Thoracic aorta (tissue), 2 donors: ENCODE measurements around the gene HTR1B. TPM values are rescaled to one million over a fixed set of nuclear protein-coding genes. Genes with fewer than 3 reads are reported as not detected.

Experiments used
- ATAC-seq: fragments of 150-250 bp; one replicate; pipeline ENCODE4 v1.8.0; 2017; ENCODE audit warnings: low read depth; ENCODE audit not compliant: insufficient number of reproducible peaks, low FRiP score
- DNase-seq: peaks from one replicate; pipeline ENCODE4 v3.0.0-alpha.2; 2020; ENCODE audit warnings: low spot score
- H3K27ac ChIP-seq, 2 donors: fragments of 200-600 bp; sonication (generic); 1 replicate in 1 of 2; 2 replicates in 1 of 2; pipeline ENCODE4 v1.5.1; 2016; ENCODE audit warnings: mild to moderate bottlenecking in 2 of 2, moderate library complexity in 2 of 2
- H3K27me3 ChIP-seq: fragments of 200-600 bp; sonication (generic); replicated peaks from 2 replicates; pipeline ENCODE4 v1.6.0; 2016; ENCODE audit warnings: mild to moderate bottlenecking; ENCODE audit not compliant: insufficient read depth
- H3K36me3 ChIP-seq: fragments of 200-600 bp; sonication (generic); one replicate; pipeline ENCODE4 v1.5.1; 2016
- H3K4me1 ChIP-seq, 2 donors: fragments of 200-600 bp; sonication (generic); 1 replicate in 1 of 2; 2 replicates in 1 of 2; pipeline versions ENCODE4 v1.5.1 to v1.6.0; 2016; ENCODE audit warnings: low read depth in 2 of 2, mild to moderate bottlenecking in 1 of 2; ENCODE audit not compliant: control insufficient read depth in 1 of 2
- H3K4me3 ChIP-seq: fragments of 200-600 bp; sonication (generic); 2 replicates; pipeline ENCODE4 v1.5.1; 2016; ENCODE audit warnings: mild to moderate bottlenecking
- H3K9me3 ChIP-seq: fragments of 200-600 bp; sonication (generic); 2 replicates; pipeline ENCODE4 v1.5.1; 2016
- total RNA-seq, 2 donors: library from RNA; depleted of rRNA; stranded (reverse); fragments of >200 nt; gene quantifications; one replicate each; pipeline versions ENCODE4 v1.1.0 to v1.2.3, GENCODE V29; 2016
- TF ChIP-seq, protein P1 (sequence below): fragments of 200-600 bp; sonication (generic); IDR thresholded peaks from one replicate; pipeline ENCODE4 v1.5.1; 2019; ENCODE audit warnings: antibody characterized with exemption

HTR1B gene, protein sequence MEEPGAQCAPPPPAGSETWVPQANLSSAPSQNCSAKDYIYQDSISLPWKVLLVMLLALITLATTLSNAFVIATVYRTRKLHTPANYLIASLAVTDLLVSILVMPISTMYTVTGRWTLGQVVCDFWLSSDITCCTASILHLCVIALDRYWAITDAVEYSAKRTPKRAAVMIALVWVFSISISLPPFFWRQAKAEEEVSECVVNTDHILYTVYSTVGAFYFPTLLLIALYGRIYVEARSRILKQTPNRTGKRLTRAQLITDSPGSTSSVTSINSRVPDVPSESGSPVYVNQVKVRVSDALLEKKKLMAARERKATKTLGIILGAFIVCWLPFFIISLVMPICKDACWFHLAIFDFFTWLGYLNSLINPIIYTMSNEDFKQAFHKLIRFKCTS
- total RNA-seq = 1 to 10 TPM; 5.9 to 9.9 TPM

- TF ChIP-seq, protein P1, sequence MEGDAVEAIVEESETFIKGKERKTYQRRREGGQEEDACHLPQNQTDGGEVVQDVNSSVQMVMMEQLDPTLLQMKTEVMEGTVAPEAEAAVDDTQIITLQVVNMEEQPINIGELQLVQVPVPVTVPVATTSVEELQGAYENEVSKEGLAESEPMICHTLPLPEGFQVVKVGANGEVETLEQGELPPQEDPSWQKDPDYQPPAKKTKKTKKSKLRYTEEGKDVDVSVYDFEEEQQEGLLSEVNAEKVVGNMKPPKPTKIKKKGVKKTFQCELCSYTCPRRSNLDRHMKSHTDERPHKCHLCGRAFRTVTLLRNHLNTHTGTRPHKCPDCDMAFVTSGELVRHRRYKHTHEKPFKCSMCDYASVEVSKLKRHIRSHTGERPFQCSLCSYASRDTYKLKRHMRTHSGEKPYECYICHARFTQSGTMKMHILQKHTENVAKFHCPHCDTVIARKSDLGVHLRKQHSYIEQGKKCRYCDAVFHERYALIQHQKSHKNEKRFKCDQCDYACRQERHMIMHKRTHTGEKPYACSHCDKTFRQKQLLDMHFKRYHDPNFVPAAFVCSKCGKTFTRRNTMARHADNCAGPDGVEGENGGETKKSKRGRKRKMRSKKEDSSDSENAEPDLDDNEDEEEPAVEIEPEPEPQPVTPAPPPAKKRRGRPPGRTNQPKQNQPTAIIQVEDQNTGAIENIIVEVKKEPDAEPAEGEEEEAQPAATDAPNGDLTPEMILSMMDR = no peak
- DNase-seq (no peak), ATAC-seq (no peak)
- Histone ChIP-seq H3K4me1 (peaks cover 5 to 22% of the 10 kb centered on the region in 2 donors), H3K9me3 (no peaks in the 10 kb centered on the region), H3K4me3 (peak within 1 kb of the TSS; percentile 86), H3K27ac (peak within 1 kb of the TSS; percentile 82), H3K27me3 (no peaks in the 10 kb centered on the region), H3K36me3 (no peaks in the 10 kb centered on the region)
Observed at GRCh38 chr6:77463308-77463860, at the start of gene HTR1B. TSS of gene HTR1B (minus strand) at chr6:77463491. CDS start at chr6:77463403, 88 bp downstream.

DNA sequence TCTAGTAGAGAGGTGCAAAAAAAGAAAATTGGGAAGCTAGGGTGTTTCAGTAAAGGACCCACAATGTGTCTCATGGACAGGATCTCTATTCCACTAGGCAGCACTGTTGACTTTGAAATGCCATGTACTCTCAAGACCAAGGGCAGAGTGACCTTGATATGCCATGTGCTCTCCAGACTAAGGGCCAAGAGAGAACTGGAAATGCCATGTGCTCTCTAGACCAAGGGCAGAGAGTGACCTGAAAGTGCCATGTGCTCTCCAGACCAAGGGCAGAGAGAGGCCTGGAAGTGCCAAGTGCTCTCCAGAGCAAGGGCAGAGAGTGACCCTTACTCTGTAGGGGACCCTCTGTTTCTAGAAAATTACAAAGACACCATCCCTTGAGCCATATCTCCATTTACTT is 49.3 kb upstream of the HTR1B start:
- DNase-seq (no peak), ATAC-seq (no peak)
- Histone ChIP-seq H3K27me3 (no peaks in the 10 kb centered on the region), H3K36me3 (no peaks in the 10 kb centered on the region), H3K4me3 (no peak overlapping the region), H3K9me3 (peaks cover 19% of the 10 kb centered on the region), H3K27ac (no peak overlapping the region), H3K4me1 (no peaks in the 10 kb centered on the region)
- TF ChIP-seq, protein P1 = no peak

DNA sequence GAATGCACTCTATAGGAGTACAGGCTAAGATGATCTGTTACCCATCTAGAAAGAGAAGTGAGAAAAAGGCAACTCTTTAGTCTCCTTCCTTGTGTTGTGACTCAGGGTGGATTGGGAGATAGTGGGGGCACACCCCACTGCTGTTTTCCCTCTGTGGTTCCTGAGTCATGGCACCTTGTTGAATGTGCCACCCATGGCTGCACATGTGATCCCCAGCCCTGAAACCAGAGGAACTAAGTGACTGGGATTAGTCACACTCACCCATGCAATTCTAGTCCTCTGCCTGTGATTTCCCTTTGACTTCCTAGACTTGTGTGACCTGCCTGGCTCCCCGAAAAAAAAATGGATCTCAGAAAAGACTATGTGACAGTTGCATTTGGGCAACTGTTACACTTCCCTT is 48.6 kb upstream of the HTR1B start:
- ATAC-seq = no peak
- Histone ChIP-seq H3K27ac (no peak overlapping the region), H3K4me3 (no peak overlapping the region), H3K36me3 (no peaks in the 10 kb centered on the region), H3K4me1 (no peaks in the 10 kb centered on the region), H3K9me3 (peaks cover 19% of the 10 kb centered on the region), H3K27me3 (no peaks in the 10 kb centered on the region)
- TF ChIP-seq, protein P1 = no peak
- DNase-seq = no peak

GRCh38 chr6:77502981-77503380 is 39.7 kb upstream of the HTR1B start:
- no peak overlapping the region for H3K27ac ChIP-seq
- H3K36me3 ChIP-seq = no peaks in the 10 kb centered on the region
- TF ChIP-seq, protein P1 = no peak
- H3K9me3 ChIP-seq = no peaks in the 10 kb centered on the region
- H3K4me3 ChIP-seq = no peak overlapping the region
- no peak for DNase-seq
- no peaks in the 10 kb centered on the region for H3K4me1 ChIP-seq
- H3K27me3 ChIP-seq = no peaks in the 10 kb centered on the region
- no peak for ATAC-seq

- no peak for ATAC-seq
- TF ChIP-seq, protein P1 = no peak
- Histone ChIP-seq H3K4me1 (no peaks in the 10 kb centered on the region), H3K27me3 (no peaks in the 10 kb centered on the region), H3K9me3 (no peaks in the 10 kb centered on the region), H3K36me3 (no peaks in the 10 kb centered on the region), H3K27ac (no peak overlapping the region), H3K4me3 (no peak overlapping the region)
- DNase-seq = no peak
Observed at GRCh38 chr6:77492530-77492929, 29.2 kb upstream of the HTR1B start.
